Spleen (tissue), 11 donors: ENCODE results near the gene DLX5. TPM values are rescaled to one million over a fixed set of nuclear protein-coding genes. Genes with fewer than 3 reads are reported as not detected.

Experiments
- DNase-seq: peaks from one replicate; pipeline ENCODE4 v3.0.0-alpha.2; 2020
- H3K27ac ChIP-seq, 8 donors: fragments of 200-600 bp; sonication (generic) in 7 of 8; 1 replicate in 4 of 8; 2 replicates in 4 of 8; pipeline versions ENCODE4 v1.5.0 to v1.8.0; 2016 to 2021; ENCODE audit warnings: inconsistent platforms in 4 of 8, mild to moderate bottlenecking in 4 of 8, moderate library complexity in 1 of 8
- H3K27me3 ChIP-seq, 7 donors: fragments of 200-600 bp; sonication (generic) in 6 of 7; replicated peaks in 1 of 7; 1 replicate in 4 of 7; 2 replicates in 3 of 7; pipeline versions ENCODE4 v1.5.0 to v1.8.0; 2016 to 2021; ENCODE audit warnings: inconsistent platforms in 3 of 7, mild to moderate bottlenecking in 1 of 7
- H3K36me3 ChIP-seq, 6 donors: fragments of 200-600 bp; sonication (generic) in 5 of 6; 1 replicate in 4 of 6; 2 replicates in 2 of 6; pipeline versions ENCODE4 v1.5.0 to v1.8.0; 2016 to 2021; ENCODE audit warnings: inconsistent platforms in 2 of 6
- H3K4me1 ChIP-seq, 6 donors: fragments of 200-600 bp; sonication (generic) in 5 of 6; 1 replicate in 3 of 6; 2 replicates in 3 of 6; pipeline versions ENCODE4 v1.5.0 to v1.8.0; 2016 to 2021; ENCODE audit warnings: inconsistent platforms in 3 of 6
- H3K4me3 ChIP-seq, 8 donors: fragments of 200-600 bp; sonication (generic) in 7 of 8; 1 replicate in 4 of 8; 2 replicates in 4 of 8; pipeline versions ENCODE4 v1.5.0 to v1.8.0; 2016 to 2021; ENCODE audit warnings: inconsistent platforms in 4 of 8, mild to moderate bottlenecking in 4 of 8, moderate library complexity in 2 of 8
- H3K9me3 ChIP-seq, 8 donors: fragments of 200-600 bp; sonication (generic) in 7 of 8; 1 replicate in 4 of 8; 2 replicates in 4 of 8; pipeline versions ENCODE4 v1.5.0 to v1.8.0; 2016 to 2021; ENCODE audit warnings: inconsistent platforms in 4 of 8
- POLR2A ChIP-seq, 3 donors: fragments of 450-650 bp; IDR thresholded peaks; one replicate each; pipeline ENCODE4 v1.5.1; 2017; ENCODE audit warnings: antibody characterized with exemption in 3 of 3, mild to moderate bottlenecking in 1 of 3
- POLR2AphosphoS5 ChIP-seq, 3 donors: sonication (generic); formaldehyde crosslinking; IDR thresholded peaks; one replicate each; pipeline ENCODE4 v1.5.1; 2017; ENCODE audit warnings: antibody characterized with exemption in 3 of 3
- WGBS, 5 donors: extraction: QIAGEN DNeasy Blood & Tissue Kit in 3 of 5; methylation state at CpG; one replicate each; pipeline versions ENCODE4 v1.1.5 to v1.1.7; 2013 to 2018; 5-methylcytosine and 5-hydroxymethylcytosine counted together
- intact Hi-C: fragments of 100-400 bp; cut with DNase I; formaldehyde crosslinking; loops from one replicate; pipeline ENCODE4 v1.15.0; 2023; ENCODE audit warnings: low total_unique reads
- polyA plus RNA-seq, 3 donors: library from polyadenylated mRNA; stranded (reverse); fragments of 200-250 nt; gene quantifications; one replicate each; pipeline ENCODE4 v1.2.1, GENCODE V29; 2013
- total RNA-seq, 7 donors: library from RNA; depleted of rRNA in 3 of 7; stranded (reverse); fragments of >200 nt in 3 of 7; fragmentation: NEBNext Ultra II Directional in 4 of 7; extraction: Animal tissue kit (Norgen Biotek cat#: 25700) in 4 of 7; gene quantifications; one replicate each; pipeline versions ENCODE4 v1.1.0 to v1.2.1, GENCODE V29; 2016 to 2021
- TF ChIP-seq, protein P1 (sequence below), 11 experiments: fragments of 200-600 bp in 7 of 11; fragments of 450-650 bp in 4 of 11; sonication (generic) in 4 of 11; IDR thresholded peaks in 8 of 11; conservative IDR thresholded peaks in 3 of 11; 1 replicate in 7 of 11; 2 replicates in 4 of 11; pipeline versions ENCODE4 v1.4.0 to v1.8.0; 2016 to 2021; ENCODE audit warnings: antibody characterized with exemption in 11 of 11, inconsistent platforms in 4 of 11, mild to moderate bottlenecking in 1 of 11
- donor health status: healthy with polysubstance abuse.
- donor health status: DM: no; HTN: no; CAD: no; lungs with moderate emphysema.
- donor health status: DM: no; HTN: no; CAD: no.
- donor health status: Bipolar disorder and iron deficiency.
- donor health status: healthy.
- donor health status: DM: no; HTN: no; CAD: no.
- donor health status: DM: yes; HTN: yes; CAD: no.

Gene DLX5
- total and polyA plus RNA-seq, 10 donors, result 0.14 to 0.36 TPM; not detected in 8

DNA sequence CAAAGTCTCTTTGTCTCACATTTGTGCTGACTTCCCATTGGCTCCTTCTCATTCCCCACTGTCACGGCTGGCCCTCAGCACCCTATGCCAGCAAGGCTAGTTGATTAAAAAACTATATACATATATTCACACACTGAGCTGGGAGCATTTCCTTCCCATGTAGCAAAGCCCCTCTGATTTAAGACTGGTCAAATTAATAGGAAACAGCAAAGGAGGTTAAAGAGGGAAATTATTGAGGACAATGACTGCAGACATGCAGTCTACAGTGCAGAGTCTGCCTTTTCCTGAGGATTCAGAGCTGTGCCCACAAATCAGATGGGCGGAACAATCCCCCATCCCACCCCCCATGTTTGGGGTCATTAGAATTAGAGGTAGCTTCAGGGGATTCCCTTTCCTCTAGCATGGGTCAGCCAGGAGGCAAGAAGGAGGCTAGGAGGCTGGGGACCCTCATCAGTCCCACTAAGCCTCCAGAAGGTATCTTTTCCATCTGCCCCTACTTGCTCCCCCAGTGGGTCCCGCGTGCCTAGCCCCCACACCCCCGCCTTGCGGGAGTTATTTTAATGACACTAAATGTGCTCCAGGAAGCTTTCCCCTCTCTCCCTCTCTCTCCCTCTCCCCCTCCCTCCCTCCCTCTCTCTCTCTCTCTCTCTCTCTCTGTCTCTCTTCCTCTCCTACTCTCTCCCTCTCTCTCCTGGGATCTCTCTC is 29.1 kb downstream of the DLX5 start:
- 6 to 15% (median 10%) methylated on average over 6 of the region's 6 CpGs for WGBS, 5 donors
- no peak overlapping the region for H3K4me3 ChIP-seq
- H3K9me3 ChIP-seq, result peaks cover 0 to 14% (median 0%) of the 10 kb centered on the region in 8 donors
- TF ChIP-seq POLR2A (IDR thresholded peaks at IDR 0.05) (no peak), POLR2AphosphoS5 (IDR thresholded peaks at IDR 0.05) (no peak)
- TF ChIP-seq, protein P1, sequence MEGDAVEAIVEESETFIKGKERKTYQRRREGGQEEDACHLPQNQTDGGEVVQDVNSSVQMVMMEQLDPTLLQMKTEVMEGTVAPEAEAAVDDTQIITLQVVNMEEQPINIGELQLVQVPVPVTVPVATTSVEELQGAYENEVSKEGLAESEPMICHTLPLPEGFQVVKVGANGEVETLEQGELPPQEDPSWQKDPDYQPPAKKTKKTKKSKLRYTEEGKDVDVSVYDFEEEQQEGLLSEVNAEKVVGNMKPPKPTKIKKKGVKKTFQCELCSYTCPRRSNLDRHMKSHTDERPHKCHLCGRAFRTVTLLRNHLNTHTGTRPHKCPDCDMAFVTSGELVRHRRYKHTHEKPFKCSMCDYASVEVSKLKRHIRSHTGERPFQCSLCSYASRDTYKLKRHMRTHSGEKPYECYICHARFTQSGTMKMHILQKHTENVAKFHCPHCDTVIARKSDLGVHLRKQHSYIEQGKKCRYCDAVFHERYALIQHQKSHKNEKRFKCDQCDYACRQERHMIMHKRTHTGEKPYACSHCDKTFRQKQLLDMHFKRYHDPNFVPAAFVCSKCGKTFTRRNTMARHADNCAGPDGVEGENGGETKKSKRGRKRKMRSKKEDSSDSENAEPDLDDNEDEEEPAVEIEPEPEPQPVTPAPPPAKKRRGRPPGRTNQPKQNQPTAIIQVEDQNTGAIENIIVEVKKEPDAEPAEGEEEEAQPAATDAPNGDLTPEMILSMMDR (IDR thresholded peaks at IDR 0.05 in 8 of 11, conservative IDR thresholded peaks at IDR 0.05 in 3 of 11), result no peak
- H3K27me3 ChIP-seq, result peaks cover 16 to 100% (median 94%) of the 10 kb centered on the region in 7 donors
- no peaks in the 10 kb centered on the region for H3K36me3 ChIP-seq
- no peak overlapping the region for H3K27ac ChIP-seq
- intact Hi-C loops, result no loop called here
- DNase-seq, result no peak
- peaks cover 0 to 12% (median 3%) of the 10 kb centered on the region in 6 donors for H3K4me1 ChIP-seq

DNA sequence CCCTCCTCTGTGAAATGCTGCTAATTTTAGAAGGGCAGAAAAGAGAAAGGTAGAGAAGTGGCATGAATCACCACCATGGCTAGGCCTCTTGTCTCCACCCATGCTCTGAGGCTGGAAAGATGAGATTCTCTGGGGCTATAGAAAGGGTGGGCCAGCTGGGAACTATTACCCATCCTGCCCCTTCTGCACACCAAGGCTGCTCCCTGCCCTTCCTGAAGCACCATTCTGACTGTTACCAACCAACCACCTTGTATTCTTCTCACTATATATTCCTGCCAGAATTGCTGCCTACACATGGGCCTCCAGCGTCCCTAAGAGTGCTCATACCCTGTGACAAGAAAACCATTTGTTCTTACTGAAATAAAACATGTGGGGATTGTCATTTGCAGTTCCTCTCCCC is 30.7 kb downstream of the DLX5 start:
- 26 to 52% (median 44%) methylated on average over 1 of the region's 1 CpG for WGBS, 5 donors
- no peak for DNase-seq
- TF ChIP-seq POLR2A (IDR thresholded peaks at IDR 0.05), result no peak
- no peak for TF ChIP-seq POLR2AphosphoS5 (IDR thresholded peaks at IDR 0.05)
- TF ChIP-seq, protein P1 (IDR thresholded peaks at IDR 0.05 in 8 of 11, conservative IDR thresholded peaks at IDR 0.05 in 3 of 11), result no peak
- peaks cover 0 to 13% (median 3%) of the 10 kb centered on the region in 6 donors for H3K4me1 ChIP-seq
- no peak overlapping the region for H3K4me3 ChIP-seq
- no peaks in the 10 kb centered on the region for H3K36me3 ChIP-seq
- peaks cover 0 to 14% (median 0%) of the 10 kb centered on the region in 8 donors for H3K9me3 ChIP-seq
- H3K27me3 ChIP-seq, result peaks cover 16 to 100% (median 94%) of the 10 kb centered on the region in 7 donors
- intact Hi-C loops, result no loop called here
- H3K27ac ChIP-seq, result no peak overlapping the region

DNA sequence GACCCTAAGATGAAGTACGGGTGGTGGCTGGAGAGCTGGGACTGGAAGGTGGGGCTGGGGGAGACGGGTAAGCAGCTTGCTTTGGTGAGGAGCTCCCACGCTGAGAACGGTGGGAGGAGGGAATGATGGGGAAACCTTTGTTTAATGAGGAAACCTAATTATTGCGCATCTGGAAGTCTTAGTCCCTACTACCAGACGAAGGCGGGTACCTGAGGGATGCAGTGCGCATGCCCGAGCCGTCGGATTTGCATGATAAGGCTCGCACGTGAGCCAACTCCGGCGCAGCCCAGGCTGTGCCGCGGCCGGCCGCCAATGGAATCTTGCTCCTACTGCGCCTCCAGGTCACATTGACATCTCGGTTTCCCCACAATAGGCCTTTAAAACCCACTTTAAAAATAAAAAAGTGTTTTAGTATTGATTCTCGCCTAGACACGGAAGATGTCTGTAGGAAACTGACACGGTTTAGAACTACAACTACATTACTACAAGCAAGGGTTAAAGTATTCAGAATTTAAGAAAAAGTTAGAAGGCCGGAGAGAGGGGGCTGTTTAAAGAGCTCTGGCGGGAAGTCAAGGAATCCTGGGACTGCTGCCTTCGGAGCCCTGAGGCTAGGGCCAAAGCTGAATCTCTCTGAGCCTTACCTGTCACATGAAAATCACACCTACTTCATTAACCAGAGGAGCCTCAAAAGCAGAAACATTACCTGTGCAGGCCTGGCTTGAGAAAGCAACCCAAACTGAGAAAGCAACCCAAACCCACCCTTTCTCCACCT is 31.4 kb downstream of the DLX5 start:
- 14 to 23% (median 16%) methylated on average over 27 of the region's 27 CpGs for WGBS, 5 donors
- Histone ChIP-seq H3K4me3 (no peak overlapping the region), H3K4me1 (peaks cover 0 to 15% (median 3%) of the 10 kb centered on the region in 6 donors), H3K27ac (no peak overlapping the region), H3K27me3 (peaks cover 16 to 100% (median 94%) of the 10 kb centered on the region in 7 donors), H3K9me3 (peaks cover 0 to 14% (median 0%) of the 10 kb centered on the region in 8 donors), H3K36me3 (no peaks in the 10 kb centered on the region)
- intact Hi-C loops, result no loop called here
- DNase-seq, result no peak
- TF ChIP-seq POLR2A (IDR thresholded peaks at IDR 0.05), result no peak
- TF ChIP-seq, protein P1 (IDR thresholded peaks at IDR 0.05 in 8 of 11, conservative IDR thresholded peaks at IDR 0.05 in 3 of 11), result no peak
